H1 (cell line): ENCODE data around the gene RBSN. TPM values are rescaled to one million over a fixed set of nuclear protein-coding genes. Genes with fewer than 3 reads are reported as not detected.
A peak's percentile ranks its signal among the peaks of the same experiment; 100 is the strongest.

Source experiments
- ASH2L ChIP-seq: fragments of 200-600, 300-600 bp; sonication (generic); IDR thresholded peaks from one replicate; pipeline ENCODE4 v1.7.1; 2017; ENCODE audit warnings: low read length
- ATF2 ChIP-seq: IDR thresholded peaks from 2 replicates; pipeline ENCODE4 v1.6.1; 2012; ENCODE audit warnings: low read length, inconsistent platforms
- BCL11A ChIP-seq, 2 experiments: IDR thresholded peaks; one replicate each; pipeline ENCODE4 v1.6.1; 2011; ENCODE audit warnings: low read depth in 2 of 2, low read length in 2 of 2, mild to moderate bottlenecking in 2 of 2
- CHD1 ChIP-seq: IDR thresholded peaks from 2 replicates; pipeline ENCODE4 v1.6.1; 2012; ENCODE audit warnings: low read depth, low read length, improper control_type of control experiment
- CREB1 ChIP-seq: IDR thresholded peaks from 2 replicates; pipeline ENCODE4 v1.6.1; 2012; ENCODE audit warnings: inconsistent platforms
- E2F6 ChIP-seq: IDR thresholded peaks from 2 replicates; pipeline ENCODE4 v1.6.1; 2012; ENCODE audit warnings: inconsistent platforms
- EGR1 ChIP-seq: IDR thresholded peaks from 2 replicates; pipeline ENCODE4 v1.6.1; 2011; ENCODE audit warnings: low read depth, low read length, borderline replicate concordance
- EP300 ChIP-seq, 2 experiments: IDR thresholded peaks; 1 replicate in 1 of 2; 2 replicates in 1 of 2; pipeline ENCODE4 v1.6.1; 2011 to 2012; ENCODE audit warnings: low read depth in 2 of 2, low read length in 2 of 2, mild to moderate bottlenecking in 2 of 2, borderline replicate concordance in 1 of 2, inconsistent platforms in 1 of 2, moderate library complexity in 1 of 2
- EZH2 ChIP-seq: fragments of 200-600 bp; sonication (generic); IDR thresholded peaks from 2 replicates; pipeline ENCODE4 v1.7.1; 2012; ENCODE audit warnings: low read depth, mild to moderate bottlenecking, moderate library complexity, low read length, inconsistent platforms; ENCODE audit not compliant: severe bottlenecking
- HDAC6 ChIP-seq: IDR thresholded peaks from one replicate; pipeline ENCODE4 v1.7.1; 2012; ENCODE audit warnings: low read depth, mild to moderate bottlenecking, inconsistent platforms, low read length, moderate library complexity
- JUN ChIP-seq: IDR thresholded peaks from 2 replicates; pipeline ENCODE4 v1.6.1; 2011; ENCODE audit warnings: low read depth, mild to moderate bottlenecking, improper control_type of control experiment, low read length
- JUND ChIP-seq: IDR thresholded peaks from 2 replicates; pipeline ENCODE4 v1.6.1; 2011; ENCODE audit warnings: mild to moderate bottlenecking, improper control_type of control experiment, low read length
- NRF1 ChIP-seq: IDR thresholded peaks from 2 replicates; pipeline ENCODE4 v1.6.1; 2011; ENCODE audit warnings: mild to moderate bottlenecking, low read depth, low read length, improper control_type of control experiment
- PHF8 ChIP-seq: fragments of 200-600 bp; sonication (generic); conservative IDR thresholded peaks from 2 replicates; pipeline ENCODE4 v1.7.1; 2012; ENCODE audit warnings: low read depth, mild to moderate bottlenecking, inconsistent platforms, low read length, moderate library complexity
- POLR2A ChIP-seq, 2 experiments: IDR thresholded peaks; 1 replicate in 1 of 2; 2 replicates in 1 of 2; pipeline ENCODE4 v1.6.1; 2011; ENCODE audit warnings: low read depth in 2 of 2, low read length in 2 of 2, mild to moderate bottlenecking in 2 of 2; ENCODE audit errors: control extremely low read depth in 1 of 2
- SAP30 ChIP-seq: fragments of 300-600 bp; sonication (generic); IDR thresholded peaks from 2 replicates; pipeline ENCODE4 v1.7.1; 2012; ENCODE audit warnings: low read length, moderate library complexity, mild to moderate bottlenecking, inconsistent platforms; ENCODE audit not compliant: insufficient read depth, insufficient replicate concordance
- SIX5 ChIP-seq: IDR thresholded peaks from 2 replicates; pipeline ENCODE4 v1.6.1; 2011; ENCODE audit warnings: mild to moderate bottlenecking, low read depth, low read length
- SP1 ChIP-seq: IDR thresholded peaks from 2 replicates; pipeline ENCODE4 v1.6.1; 2011; ENCODE audit warnings: low read depth, low read length
- TAF1 ChIP-seq: IDR thresholded peaks from 2 replicates; pipeline ENCODE4 v1.6.1; 2011; ENCODE audit warnings: mild to moderate bottlenecking, low read depth, low read length
- TAF7 ChIP-seq: optimal IDR thresholded peaks from 2 replicates; pipeline ENCODE3; 2011; ENCODE audit warnings: low read depth, mild to moderate bottlenecking, inconsistent platforms, low read length, moderate library complexity, borderline replicate concordance
- YY1 ChIP-seq: IDR thresholded peaks from 2 replicates; pipeline ENCODE4 v1.6.1; 2011; ENCODE audit warnings: low read depth, mild to moderate bottlenecking, low read length
- polyA plus RNA-seq, 7 experiments: library from polyadenylated mRNA; depleted of rRNA in 3 of 7; stranded (reverse) in 5 of 7; unstranded in 2 of 7; fragments of >200 nt in 5 of 7; fragments of 200-250 nt in 2 of 7; gene quantifications; 1 replicate in 5 of 7; 2 replicates in 1 of 7; 4 replicates in 1 of 7; pipeline versions ENCODE4 v1.2.1 to v1.2.3, GENCODE V29; 2011 to 2013; ENCODE audit warnings: missing spikeins in 2 of 7, mixed read lengths in 2 of 7
- total RNA-seq: library from RNA; stranded (reverse); fragmentation: NEBNext Ultra II Directional; extraction: Animal tissue kit (Norgen Biotek cat#: 25700); gene quantifications from 2 replicates; pipeline ENCODE4 v1.2.1, GENCODE V29; 2021

The RBSN gene
- total and polyA plus RNA-seq, 2 of the 8 experiments (the other 6 are each of a cell fraction or from before 2014, with no cell fraction given) = 5.9 to 20.0 TPM

- TF ChIP-seq CREB1 = no peak
- no peak for TF ChIP-seq JUN
- no peak for TF ChIP-seq SAP30
- peak; percentile 94 for TF ChIP-seq ASH2L
- peak; percentile 32 for TF ChIP-seq TAF7
- TF ChIP-seq EZH2 = no peak
- 0 out of 2 replicates have a peak, but pooled peaks have one; percentile 18 for TF ChIP-seq ATF2
- 0 out of 2 replicates have a peak, but pooled peaks have one; percentile 17 for TF ChIP-seq SP1
- no peak for TF ChIP-seq HDAC6
- TF ChIP-seq PHF8 = peak; percentile 98
- TF ChIP-seq EP300 (IDR thresholded peaks at IDR 0.05; ENCODE audit: borderline replicate concordance in 1 of 2, low read depth in 2 of 2, low read length in 2 of 2) = no peak
- TF ChIP-seq E2F6 = peak; percentile 90
- no peak; the same call in 1 of the 2 replicates for TF ChIP-seq YY1
- no peak for TF ChIP-seq BCL11A (IDR thresholded peaks at IDR 0.05; ENCODE audit: low read depth in 2 of 2, low read length in 2 of 2)
- peak; percentile 76 for TF ChIP-seq NRF1
- TF ChIP-seq CHD1 = no peak
- TF ChIP-seq POLR2A (IDR thresholded peaks at IDR 0.05; ENCODE audit: control extremely low read depth in 1 of 2, low read depth in 2 of 2, low read length in 2 of 2) = peak; percentile 87 to 94
- TF ChIP-seq SIX5 = peak; percentile 73
- no peak for TF ChIP-seq EGR1
- TF ChIP-seq TAF1 = peak; percentile 90
- no peak for TF ChIP-seq JUND
Observed at GRCh38 chr3:15064835-15065549, 34.0 kb downstream of the RBSN start, which contains the start of gene MRPS25 (continued).
